Measurements from ENCODE around the gene SRGAP1. TPM values are rescaled to one million over a fixed set of nuclear protein-coding genes. Genes with fewer than 3 reads are reported as not detected.

The SRGAP1 gene
- total and polyA plus RNA-seq, 2 of the 4 experiments (the other 2 are of a cell fraction) = 10.0 to 10.2 TPM

- POLR2A ChIA-PET (ENCODE audit: unreplicated experiment) = interaction anchor here (0.7 kb wide), 1 partner anchor 163 kb away, joined by 3 read pairs; the partner anchor contains the start of gene KICS2
- Histone ChIP-seq H2AK9ac (replicated peaks; ENCODE audit: low read depth, low read length, poor library complexity) (no peak overlapping the region), H4K20me1 (ENCODE audit: insufficient read depth, low read length) (no peaks in the 10 kb centered on the region), H3K27me3 (ENCODE audit: control insufficient read depth, insufficient read depth, low read length) (no peaks in the 10 kb centered on the region), H4K91ac (ENCODE audit: insufficient read depth, low read depth, low read length) (no peak overlapping the region), H4K8ac (ENCODE audit: low read depth in 2 of 2, low read length in 2 of 2) (no peak overlapping the region), H2AFZ (replicated peaks; ENCODE audit: low read length, poor library complexity) (no peak overlapping the region), H3K27ac (ENCODE audit: insufficient read depth, low read length) (no peak overlapping the region), H3K14ac (replicated peaks; ENCODE audit: low read depth, low read length) (no peak overlapping the region), H2BK120ac (ENCODE audit: low read depth, low read length) (no peak overlapping the region), H2BK20ac (ENCODE audit: low read depth, low read length) (no peak overlapping the region), H2BK15ac (ENCODE audit: low read depth, low read length) (no peak overlapping the region), H3K9me1 (ENCODE audit: insufficient read depth, low read length) (no peaks in the 10 kb centered on the region), H3K56ac (ENCODE audit: extremely low read depth, insufficient read depth, low read length) (no peak overlapping the region), H3K9me3 (ENCODE audit: control insufficient read depth, insufficient read depth, low read length) (no peaks in the 10 kb centered on the region; the same call in 1 of the 2 replicates), H3K9ac (ENCODE audit: low read depth, low read length) (no peak overlapping the region), H3K4me2 (ENCODE audit: low read depth, low read length) (no peak overlapping the region), H3K23ac (ENCODE audit: low read depth, low read length) (peak overlapping the region; percentile 12; the same call in 1 of the 2 replicates), H3K4me3 (ENCODE audit: insufficient read depth, low read depth, low read length) (no peak overlapping the region), H3K79me1 (ENCODE audit: low read depth in 1 of 2, low read length in 2 of 2) (peaks cover 20 to 48% of the 10 kb centered on the region in 2 experiments), H3K4ac (ENCODE audit: low read depth, low read length) (no peak overlapping the region), H3K36me3 (ENCODE audit: control insufficient read depth, insufficient read depth, low read length) (peaks cover 13% of the 10 kb centered on the region), H3K4me1 (ENCODE audit: control insufficient read depth, insufficient read depth, low read length) (no peaks in the 10 kb centered on the region; the same call in 1 of the 2 replicates), H2BK5ac (ENCODE audit: low read depth, low read length, poor library complexity, severe bottlenecking) (no peak overlapping the region), H3K18ac (ENCODE audit: low read depth, low read length) (no peak overlapping the region), H2AK5ac (ENCODE audit: low read depth, low read length) (no peak overlapping the region), H4K5ac (ENCODE audit: low read depth, low read length) (no peak overlapping the region)
- in situ Hi-C loops (cut with MboI; ENCODE audit: low sequenced_read_pairs) (no loop called here), dilution Hi-C loops (cut with HindIII; ENCODE audit: low sequenced_read_pairs, unreplicated experiment) (no loop called here), intact Hi-C loops (cut with micrococcal nuclease) (no loop called here)
- ATAC-seq (ENCODE audit: low read depth) (no peak), DNase-seq (no peak)
- CTCF ChIA-PET = no interaction called here
- no CpG with 5 or more reads among the region's 3 CpGs for WGBS, 2 experiments (ENCODE audit: extremely low coverage in 2 of 2, insufficient read length in 1 of 2)
- no TSS peak for BruUV-seq (replicated peaks)
- TF ChIP-seq ELK1 (IDR thresholded peaks at IDR 0.05; ENCODE audit: borderline replicate concordance, low read depth, low read length) (no peak), MAFK (IDR thresholded peaks at IDR 0.05; ENCODE audit: low read depth, low read length) (no peak)
Measured at GRCh38 chr12:64058541-64059265, 214.2 kb downstream of the SRGAP1 start.
